Stomach (tissue), 9 donors: ENCODE results near the gene TSHR. TPM values are rescaled to one million over a fixed set of nuclear protein-coding genes. Genes with fewer than 3 reads are reported as not detected.

ENCODE experiments used
- DNase-seq, 2 donors: peaks; one replicate each; pipeline versions ENCODE4 v3.0.0 to v3.0.0-alpha.2; 2013 to 2019
- H3K27ac ChIP-seq, 5 donors: fragments of 200-600 bp in 4 of 5; sonication (generic) in 4 of 5; one replicate each; pipeline ENCODE4 v1.5.1; 2013 to 2019; ENCODE audit warnings: mild to moderate bottlenecking in 1 of 5, moderate library complexity in 1 of 5
- H3K27me3 ChIP-seq, 3 donors: fragments of 200-600 bp; sonication (generic); one replicate each; pipeline ENCODE4 v1.5.1; 2017 to 2019; ENCODE audit warnings: mixed run types in 1 of 3
- H3K36me3 ChIP-seq, 4 donors: fragments of 200-600 bp; sonication (generic); 1 replicate in 3 of 4; 2 replicates in 1 of 4; pipeline ENCODE4 v1.5.1; 2016 to 2019
- H3K4me1 ChIP-seq, 4 donors: fragments of 200-600 bp; sonication (generic); one replicate each; pipeline ENCODE4 v1.5.1; 2016 to 2019
- H3K4me3 ChIP-seq, 4 donors: fragments of 200-600 bp; sonication (generic) in 3 of 4; one replicate each; pipeline ENCODE4 v1.5.1; 2016 to 2019; ENCODE audit warnings: mild to moderate bottlenecking in 1 of 4
- H3K9me3 ChIP-seq, 4 donors: fragments of 200-600 bp; sonication (generic); one replicate each; pipeline ENCODE4 v1.5.1; 2016 to 2019
- CTCF ChIP-seq, 7 experiments: fragments of 450-650 bp in 4 of 7; fragments of 200-600 bp in 3 of 7; sonication (generic) in 3 of 7; IDR thresholded peaks; one replicate each; pipeline ENCODE4 v1.5.1; 2016 to 2019; ENCODE audit warnings: antibody characterized with exemption in 7 of 7, control low read depth in 2 of 7, mild to moderate bottlenecking in 1 of 7
- EP300 ChIP-seq: sonication (generic); formaldehyde crosslinking; IDR thresholded peaks from one replicate; pipeline ENCODE4 v1.6.1; 2017; ENCODE audit warnings: antibody characterized with exemption
- POLR2A ChIP-seq, 4 donors: fragments of 450-650 bp; IDR thresholded peaks; one replicate each; pipeline ENCODE4 v1.6.1; 2016; ENCODE audit warnings: antibody characterized with exemption in 4 of 4, control low read depth in 2 of 4, mild to moderate bottlenecking in 1 of 4, moderate library complexity in 1 of 4
- POLR2AphosphoS5 ChIP-seq, 3 donors: sonication (generic); formaldehyde crosslinking; IDR thresholded peaks; one replicate each; pipeline ENCODE4 v1.6.1; 2016; ENCODE audit warnings: antibody characterized with exemption in 3 of 3
- WGBS, 5 donors: extraction: QIAGEN DNeasy Blood & Tissue Kit in 3 of 5; methylation state at CpG; one replicate each; pipeline versions ENCODE4 v1.1.5 to v1.1.7; 2013 to 2018; 5-methylcytosine and 5-hydroxymethylcytosine counted together
- intact Hi-C: fragments of 100-400 bp; cut with DNase I; formaldehyde crosslinking; loops from one replicate; pipeline ENCODE4 v1.15.1; 2023; ENCODE audit warnings: low total_unique reads
- polyA plus RNA-seq, 3 donors: library from polyadenylated mRNA; stranded (reverse); fragments of 200-250 nt; gene quantifications; one replicate each; pipeline ENCODE4 v1.2.3, GENCODE V29; 2013
- total RNA-seq, 5 donors: library from RNA; depleted of rRNA; stranded (reverse); fragments of >200 nt; gene quantifications; one replicate each; pipeline versions ENCODE4 v1.1.0 to v1.2.3, GENCODE V29; 2014 to 2016
- donor health status: healthy with polysubstance abuse.
- donor health status: Bipolar disorder and iron deficiency.
- donor health status: healthy.

TSHR gene
- total and polyA plus RNA-seq, 8 donors, result 0.18 to 0.46 (median 0.45) TPM; not detected in 5

GRCh38 chr14:80981156-80981555, 25.7 kb downstream of the TSHR start:
- Histone ChIP-seq H3K4me3 (no peak overlapping the region), H3K27me3 (peaks cover 0 to 10% (median 0%) of the 10 kb centered on the region in 3 donors), H3K4me1 (no peaks in the 10 kb centered on the region), H3K27ac (no peak overlapping the region), H3K36me3 (no peaks in the 10 kb centered on the region), H3K9me3 (no peaks in the 10 kb centered on the region)
- DNase-seq, result no peak
- TF ChIP-seq POLR2A (IDR thresholded peaks at IDR 0.05) (no peak), POLR2AphosphoS5 (IDR thresholded peaks at IDR 0.05) (no peak), CTCF (IDR thresholded peaks at IDR 0.05) (no peak), EP300 (no peak)
- 72 to 88% (median 81%) methylated on average over 3 of the region's 3 CpGs for WGBS, 5 donors
- intact Hi-C loops, result no loop called here

GRCh38 chr14:80981673-80982072, 26.3 kb downstream of the TSHR start:
- Histone ChIP-seq H3K4me3 (no peak overlapping the region), H3K36me3 (no peaks in the 10 kb centered on the region), H3K27me3 (peaks cover 0 to 15% (median 0%) of the 10 kb centered on the region in 3 donors), H3K27ac (no peak overlapping the region), H3K4me1 (no peaks in the 10 kb centered on the region), H3K9me3 (no peaks in the 10 kb centered on the region)
- no peak for DNase-seq
- TF ChIP-seq POLR2AphosphoS5 (IDR thresholded peaks at IDR 0.05) (no peak), POLR2A (IDR thresholded peaks at IDR 0.05) (no peak), CTCF (IDR thresholded peaks at IDR 0.05) (no peak), EP300 (no peak)
- intact Hi-C loops, result no loop called here
- WGBS, 5 donors, result 83 to 91% (median 85%) methylated on average over 7 of the region's 7 CpGs

GRCh38 chr14:80982711-80983110, 27.3 kb downstream of the TSHR start:
- no peaks in the 10 kb centered on the region for H3K9me3 ChIP-seq
- H3K4me3 ChIP-seq, result no peak overlapping the region
- 67 to 78% (median 74%) methylated on average over 2 of the region's 2 CpGs for whole genome bisulfite sequencing, 5 donors
- intact Hi-C loops, result no loop called here
- H3K36me3 ChIP-seq, result no peaks in the 10 kb centered on the region
- no peak overlapping the region for H3K27ac ChIP-seq
- no peak for TF ChIP-seq POLR2AphosphoS5 (IDR thresholded peaks at IDR 0.05)
- TF ChIP-seq EP300, result no peak
- TF ChIP-seq POLR2A (IDR thresholded peaks at IDR 0.05), result no peak
- TF ChIP-seq CTCF (IDR thresholded peaks at IDR 0.05), result no peak
- H3K4me1 ChIP-seq, result no peaks in the 10 kb centered on the region
- no peak for DNase-seq
- H3K27me3 ChIP-seq, result peaks cover 0 to 15% (median 0%) of the 10 kb centered on the region in 3 donors

GRCh38 chr14:80987235-80988032, 32.0 kb downstream of the TSHR start:
- no peak overlapping the region for H3K27ac ChIP-seq
- H3K27me3 ChIP-seq, result peaks cover 0 to 42% (median 0%) of the 10 kb centered on the region in 3 donors
- no peaks in the 10 kb centered on the region for H3K9me3 ChIP-seq
- no peaks in the 10 kb centered on the region for H3K36me3 ChIP-seq
- peak; percentile 74 to 86 for DNase-seq
- 25 to 33% (median 28%) methylated on average over 6 of the region's 6 CpGs for WGBS, 5 donors
- intact Hi-C loops, result loop anchor here (2.0 kb wide), 1 partner anchor 33 kb away; the partner anchor contains the start of gene TSHR
- H3K4me1 ChIP-seq, result no peaks in the 10 kb centered on the region
- TF ChIP-seq EP300, result no peak
- peak in 5 of 7 experiments; percentile 80 to 89 (median 86) for TF ChIP-seq CTCF (IDR thresholded peaks at IDR 0.05)
- TF ChIP-seq POLR2A (IDR thresholded peaks at IDR 0.05), result no peak
- H3K4me3 ChIP-seq, result no peak overlapping the region
